HCT116 (cell line): Measurements from ENCODE around the gene HOMER3.
"Not testable (repeated sequence)": the region's sequence is repeated elsewhere in the genome, so short reads cannot be mapped to it uniquely, and the experiment has no call there.

Experiments
- CEBPB ChIP-seq: IDR thresholded peaks from 2 replicates; pipeline ENCODE4 v1.6.1; 2012; ENCODE audit warnings: low read depth
- CTCF ChIP-seq, 3 experiments: fragments of 200-600 bp in 1 of 3; sonication (generic) in 1 of 3; IDR thresholded peaks in 2 of 3; conservative IDR thresholded peaks in 1 of 3; 2 replicates each; pipeline ENCODE4 v1.5.1; 2012 to 2017; ENCODE audit warnings: low read depth in 2 of 3, low read length in 2 of 3, antibody characterized with exemption in 1 of 3, borderline replicate concordance in 1 of 3, control low read depth in 1 of 3, mild to moderate bottlenecking in 1 of 3, mixed read lengths in 1 of 3, mixed run types in 1 of 3, moderate library complexity in 1 of 3; ENCODE audit not compliant: insufficient read depth in 1 of 3
- EZH2 ChIP-seq: fragments of 200-600 bp; sonication (generic); IDR thresholded peaks from 2 replicates; pipeline ENCODE4 v1.6.1; 2017; ENCODE audit warnings: antibody characterized with exemption, mixed run types
- RAD21 ChIP-seq: IDR thresholded peaks from 2 replicates; pipeline ENCODE4 v1.6.1; 2012; ENCODE audit warnings: low read depth, mild to moderate bottlenecking
- REST ChIP-seq: IDR thresholded peaks from 2 replicates; pipeline ENCODE4 v1.6.1; 2012; ENCODE audit warnings: low read depth

DNA sequence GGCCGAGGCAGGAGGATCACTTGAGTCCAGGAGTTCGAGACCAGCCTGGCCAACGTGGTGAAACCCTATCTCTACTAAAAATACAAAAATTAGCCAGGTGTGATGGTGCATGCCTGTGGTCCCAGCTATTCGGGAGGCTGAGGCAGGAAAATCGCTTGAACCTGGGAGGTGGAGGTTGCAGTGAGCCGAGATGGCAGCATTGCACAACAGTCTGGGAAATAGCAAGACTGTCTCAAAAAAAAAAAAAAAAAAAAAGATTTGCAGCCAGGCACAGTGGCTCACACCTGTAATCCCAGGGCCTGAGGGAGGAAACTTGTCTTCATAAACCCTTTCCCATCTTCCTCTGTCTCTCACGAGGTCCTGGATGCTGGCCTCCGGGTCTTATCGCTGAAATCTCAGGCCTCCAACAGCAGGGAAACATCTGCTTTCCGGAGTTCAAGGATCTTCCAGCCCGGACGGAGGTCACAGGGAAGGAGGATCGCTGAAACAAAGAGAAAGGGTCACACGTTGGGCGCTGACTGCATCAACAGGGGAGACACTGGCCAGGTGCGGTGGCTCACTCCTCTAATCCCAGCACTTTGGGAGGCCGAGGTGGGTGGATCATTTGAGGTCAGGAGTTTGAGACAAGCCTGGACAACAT, 11.5 kb upstream of the HOMER3 start:
- not testable (repeated sequence) for TF ChIP-seq CEBPB; REST; RAD21; EZH2; CTCF (IDR thresholded peaks at IDR 0.05 in 2 of 3, conservative IDR thresholded peaks at IDR 0.05 in 1 of 3; ENCODE audit: borderline replicate concordance in 1 of 3, insufficient read depth in 1 of 3, low read depth in 2 of 3, low read length in 2 of 3)
